Fibroblast of peridontal ligament (primary cell): ENCODE results near the gene MYO18A.
"Not testable (repeated sequence)": the region's sequence is repeated elsewhere in the genome, so short reads cannot be mapped to it uniquely, and the experiment has no call there.

Source experiments
- DNase-seq: peaks from one replicate; pipeline ENCODE4 v3.0.0-alpha.2; 2010; ENCODE audit errors: extremely low read depth

The MYO18A gene

DNA sequence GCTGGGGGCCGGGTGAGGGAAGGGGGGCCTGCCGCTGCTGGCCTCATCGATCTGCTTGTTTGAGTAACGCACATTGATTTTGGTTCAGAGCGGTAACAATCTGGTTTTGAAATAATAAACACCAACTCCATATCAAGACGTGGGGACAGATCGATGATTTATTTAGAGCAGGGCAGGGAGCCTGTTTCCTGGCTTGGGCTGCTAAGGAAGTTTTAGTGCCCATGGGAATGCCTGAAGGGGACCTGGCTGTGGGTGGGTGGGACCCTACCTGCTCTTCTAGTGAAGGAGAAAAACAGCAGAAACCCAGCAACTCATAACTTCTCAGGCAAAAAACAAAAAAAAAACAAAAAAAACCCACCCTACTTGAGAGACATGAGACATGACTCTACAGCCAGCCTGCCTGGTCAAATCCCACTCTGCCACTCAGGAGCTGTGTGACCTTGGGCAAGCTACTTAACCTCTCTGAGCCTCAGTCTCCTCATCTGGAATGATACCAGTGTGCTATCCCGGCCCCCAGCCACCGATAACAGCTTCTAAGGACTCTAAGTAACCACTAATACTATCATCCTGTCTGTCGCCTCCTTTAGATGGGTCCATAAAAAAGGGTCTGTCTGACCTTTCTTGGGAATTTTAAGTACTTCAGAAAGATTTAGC, 71.2 kb downstream of the MYO18A start:
- DNase-seq = no peak

DNA sequence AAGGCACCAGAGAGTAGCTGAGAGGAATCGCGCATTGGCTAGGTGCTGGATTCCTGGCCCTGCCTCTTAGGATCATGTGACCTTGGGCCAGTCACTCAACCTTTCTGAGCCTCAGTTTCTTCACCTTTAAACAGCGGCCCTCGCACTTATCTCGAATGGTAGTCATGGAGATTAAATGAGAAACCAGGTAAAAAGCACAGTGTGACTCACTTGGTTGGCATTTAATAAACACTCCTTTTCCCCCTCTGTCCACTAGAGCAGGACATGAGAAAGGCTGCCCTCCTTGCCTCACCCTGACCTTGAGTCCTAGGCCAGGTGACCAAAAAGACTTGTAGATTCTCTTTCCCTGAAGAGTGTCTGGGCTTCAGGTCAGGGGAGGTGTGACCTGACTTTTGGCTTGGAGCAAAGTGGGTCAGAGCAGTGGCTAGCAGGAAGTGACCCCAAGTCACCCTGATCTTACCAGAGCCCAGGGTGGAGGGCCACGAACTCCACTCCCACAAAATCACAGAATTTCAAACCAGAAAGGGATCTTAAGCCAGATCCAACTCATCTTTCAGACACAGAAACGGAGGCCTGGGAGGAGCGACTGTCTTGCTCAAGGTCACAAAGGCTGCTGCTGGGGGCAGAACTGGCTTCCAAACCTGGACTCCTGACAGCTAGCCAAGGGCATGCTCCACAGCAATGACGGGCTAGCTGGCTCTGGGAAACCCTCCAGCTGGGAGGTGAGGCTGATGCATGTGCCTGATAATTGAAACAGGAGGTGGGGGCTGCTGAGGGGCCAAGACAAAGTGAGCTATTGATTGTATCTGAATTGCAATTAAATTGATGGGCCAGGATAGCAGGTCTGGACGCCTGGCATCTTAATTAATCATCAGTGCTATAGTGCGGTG, 72.0 kb downstream of the MYO18A start:
- DNase-seq = no peak

DNA sequence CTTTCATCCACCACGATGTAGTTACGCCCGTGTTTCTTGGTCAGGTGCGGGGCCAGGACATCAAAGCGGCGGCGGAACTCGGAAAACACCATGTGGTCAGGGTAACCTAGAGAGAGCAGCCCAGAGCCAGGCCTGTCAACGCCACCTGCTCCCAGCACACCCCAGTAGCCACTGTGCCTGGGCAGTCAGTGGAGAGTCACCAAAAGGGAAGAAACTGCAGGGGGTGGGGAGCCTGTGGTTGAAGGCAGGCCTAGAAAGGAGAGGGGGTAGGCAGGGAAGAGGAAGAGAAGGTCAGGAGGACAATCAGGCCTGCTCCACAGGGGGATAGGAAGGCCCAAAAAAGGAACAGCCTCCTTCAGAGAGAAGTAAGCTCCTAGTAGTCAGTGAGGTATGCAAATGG, 73.1 kb downstream of the MYO18A start:
- no peak for DNase-seq

DNA sequence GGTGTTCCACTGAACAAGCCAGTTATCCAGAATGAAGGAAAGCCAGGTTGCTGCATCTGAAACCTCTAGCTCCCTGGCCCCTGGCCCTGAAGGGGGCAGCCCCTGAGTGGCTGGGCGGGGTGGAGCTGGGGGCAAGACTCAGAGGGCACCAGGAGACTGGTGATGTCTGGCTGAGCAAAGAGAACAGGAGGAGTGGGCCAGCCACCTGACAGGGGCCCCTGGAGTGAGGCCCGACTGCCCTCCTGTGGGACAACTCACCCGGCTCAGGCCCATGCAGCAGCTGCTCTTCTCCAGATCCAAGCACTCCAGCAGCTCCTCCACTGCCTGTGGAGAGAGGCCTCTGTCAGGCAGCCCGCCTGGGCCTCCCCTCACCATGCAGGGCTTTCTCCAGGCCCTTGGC, 76.9 kb downstream of the MYO18A start:
- no peak for DNase-seq

DNA sequence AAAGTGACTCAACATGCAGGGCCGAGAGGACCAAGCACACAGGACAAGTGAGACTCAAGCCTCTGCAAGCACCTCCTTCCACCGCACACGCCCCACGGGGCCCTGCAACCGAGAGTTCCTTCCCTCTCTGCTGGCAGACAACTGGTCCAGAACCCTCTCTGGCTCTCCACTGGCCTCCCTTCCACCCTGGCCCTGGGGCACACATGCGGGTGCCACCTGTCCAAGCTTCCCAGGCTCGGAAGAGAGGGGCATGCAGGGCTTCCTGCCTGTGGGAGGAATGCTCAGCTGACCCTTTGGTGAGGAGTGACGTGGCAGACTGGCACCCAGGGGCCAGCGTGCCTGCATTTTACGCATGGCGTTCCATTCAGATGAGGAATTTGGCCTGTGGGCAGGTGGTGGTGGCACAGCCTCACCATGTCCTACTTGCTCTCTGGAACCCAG, 77.4 kb downstream of the MYO18A start:
- no peak for DNase-seq

DNA sequence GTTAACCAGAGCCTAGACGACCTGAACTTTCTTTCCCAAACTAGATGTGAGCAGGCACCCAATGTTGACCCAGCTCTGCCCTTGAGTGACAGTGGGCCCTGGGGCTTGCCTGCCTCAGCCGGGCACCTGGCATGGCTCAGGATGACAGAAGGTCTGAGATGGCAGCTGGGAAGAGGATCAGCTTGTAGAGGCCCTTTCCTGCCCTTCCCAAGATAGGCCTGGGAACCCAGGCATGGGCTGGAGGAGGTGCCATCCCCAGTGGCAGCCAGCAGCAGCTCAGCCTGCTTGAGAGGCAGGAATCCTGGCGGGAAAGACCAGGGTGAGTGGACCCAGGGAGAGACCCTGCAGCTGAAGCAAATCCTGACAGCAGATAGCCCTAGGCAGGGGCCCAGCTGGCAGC, 78.2 kb downstream of the MYO18A start:
- DNase-seq = no peak

DNA sequence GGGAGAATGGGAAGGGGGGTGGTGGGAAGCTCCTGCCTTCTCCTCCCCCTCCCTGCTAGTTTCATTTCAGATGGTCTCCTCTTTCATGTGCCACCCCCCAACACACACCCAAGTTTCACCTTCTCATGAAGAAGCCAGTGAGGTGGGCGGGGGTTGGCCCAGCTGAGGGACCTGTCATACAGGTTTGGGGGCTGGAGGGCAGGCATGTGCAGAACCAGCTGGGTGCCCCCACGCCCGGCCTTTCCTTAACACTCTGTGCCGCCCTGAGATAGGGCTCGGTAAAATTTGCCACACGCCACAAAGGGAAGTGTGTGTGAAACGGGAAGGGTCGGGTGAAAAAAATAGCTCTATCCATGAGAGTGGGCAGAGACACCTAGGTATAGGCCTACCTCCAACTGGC, 79.9 kb downstream of the MYO18A start:
- no peak for DNase-seq

DNA sequence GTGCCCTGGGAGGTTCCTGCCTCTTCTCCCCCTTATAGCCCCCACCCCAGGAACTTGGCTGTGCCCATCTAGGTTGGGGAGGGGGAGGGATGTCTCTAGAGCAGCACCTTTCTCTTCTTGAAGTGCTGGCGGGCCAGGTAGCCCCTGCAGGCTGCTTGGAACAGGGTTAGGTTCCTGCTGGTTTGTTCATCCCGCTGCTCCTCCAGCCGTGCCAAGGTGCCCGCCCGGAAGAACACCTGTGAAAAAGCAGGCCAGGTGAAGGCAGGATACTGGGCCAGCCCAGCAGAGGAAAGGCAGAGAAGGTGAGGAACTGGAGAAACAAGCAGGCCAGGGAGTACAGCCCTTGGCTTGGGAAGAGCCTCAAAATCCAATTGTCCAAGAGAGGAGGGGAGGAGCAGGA, 80.7 kb downstream of the MYO18A start:
- no peak for DNase-seq

DNA sequence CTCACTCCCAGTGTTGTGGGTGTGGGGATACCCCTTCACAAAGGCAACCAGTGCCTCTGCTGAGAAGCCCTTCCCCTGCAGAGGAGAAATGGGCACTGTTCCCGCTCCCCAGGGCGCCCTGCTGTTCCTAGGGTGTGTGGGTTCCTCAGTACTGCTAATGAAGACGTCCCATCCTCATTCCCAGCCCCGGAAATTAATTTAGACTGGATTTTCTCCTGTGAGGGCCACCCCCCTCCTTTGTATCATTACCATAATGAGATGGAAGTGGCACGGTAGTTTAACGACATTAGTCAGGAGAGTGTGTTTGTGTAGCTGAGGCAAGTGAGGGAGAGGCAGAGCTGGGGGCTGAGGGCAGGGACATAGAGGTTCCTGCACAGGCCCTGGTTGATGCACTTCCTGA, 84.1 kb downstream of the MYO18A start:
- no peak for DNase-seq

DNA sequence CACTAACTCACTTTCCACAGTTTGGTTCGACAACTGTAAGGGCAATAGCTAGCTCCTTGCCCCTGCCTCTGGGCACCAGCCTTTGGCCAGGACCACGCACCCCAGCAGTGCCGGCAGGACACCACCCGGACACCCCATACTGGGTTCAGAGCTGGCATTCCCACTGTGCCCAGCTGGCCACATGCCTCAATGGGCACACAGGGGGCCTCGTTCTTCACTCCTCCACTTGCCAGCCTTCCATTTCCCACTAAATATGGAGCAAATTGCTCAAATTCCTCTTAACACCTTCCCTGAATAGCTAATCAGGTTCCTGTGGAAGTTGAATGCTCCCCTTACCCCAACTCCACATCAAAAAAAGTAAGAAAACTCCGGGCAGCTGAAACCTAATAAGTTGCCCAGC, 84.8 kb downstream of the MYO18A start:
- no peak for DNase-seq

DNA sequence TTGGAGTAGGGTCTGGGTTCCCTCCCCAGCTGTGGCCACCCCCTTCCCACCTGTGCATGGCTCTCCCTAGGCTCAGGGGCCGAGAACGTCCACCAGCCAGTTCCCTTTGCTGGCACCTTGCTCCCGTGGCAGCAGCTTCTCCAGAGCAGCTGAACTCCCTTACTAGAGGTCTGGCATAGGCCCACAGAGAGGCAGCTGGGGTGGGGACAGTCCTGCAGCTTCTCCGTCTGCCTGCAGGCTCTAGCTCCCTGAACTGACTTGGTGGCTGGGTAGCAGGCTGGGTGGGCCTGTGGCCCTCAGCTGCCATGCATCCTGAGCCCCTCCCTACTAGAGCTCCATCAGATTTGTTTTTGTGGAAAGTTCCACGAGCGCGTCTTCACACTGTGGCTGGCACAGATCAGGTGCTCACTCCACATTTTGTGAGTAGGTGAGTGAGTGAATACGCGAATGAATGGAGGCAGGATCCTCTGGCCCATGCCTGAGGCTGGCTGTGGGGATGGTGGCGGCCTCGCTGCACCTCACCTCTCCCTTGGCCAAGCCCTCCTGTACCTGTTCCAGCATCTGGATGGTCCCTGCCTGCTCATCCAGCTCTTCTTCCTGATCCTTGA, 86.0 kb downstream of the MYO18A start:
- no peak for DNase-seq

DNA sequence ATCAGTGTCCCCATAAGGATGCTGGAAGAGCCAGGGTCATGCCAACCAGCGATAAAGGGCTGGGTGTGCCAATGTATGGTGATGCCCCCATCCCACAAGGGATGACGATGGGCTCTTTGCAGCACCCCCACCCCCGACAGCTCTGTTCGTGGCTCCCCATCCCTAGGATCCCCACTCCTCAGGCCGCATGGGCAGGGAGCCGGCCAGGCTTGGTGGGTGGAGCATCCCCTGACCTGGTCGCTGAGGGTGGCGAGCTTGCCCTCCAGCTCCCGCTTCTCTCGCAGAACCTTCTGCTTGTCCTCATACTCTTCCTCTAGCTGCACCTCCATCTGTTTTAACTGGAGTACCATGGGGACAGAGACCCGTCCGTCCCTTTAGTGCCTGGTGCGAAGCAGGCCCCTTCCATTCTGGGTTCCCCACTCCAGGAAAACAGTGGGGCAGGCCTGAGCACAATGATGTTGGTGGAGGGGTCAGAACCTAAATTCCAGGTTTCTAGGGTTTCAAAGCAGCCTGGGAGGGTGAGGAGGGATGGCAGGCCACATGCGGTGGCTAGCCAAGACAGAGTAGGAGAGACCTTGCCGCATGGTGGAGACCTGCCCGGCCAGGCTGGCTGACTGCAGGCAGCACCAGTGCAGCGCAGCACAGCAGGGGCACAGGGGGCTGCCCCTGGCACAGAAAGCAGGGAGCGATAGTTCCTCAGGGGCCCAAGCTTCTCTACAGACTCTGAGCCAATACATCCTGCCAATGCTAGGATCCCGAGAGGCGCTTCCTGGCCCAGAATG, 86.9 kb downstream of the MYO18A start:
- DNase-seq = no peak

DNA sequence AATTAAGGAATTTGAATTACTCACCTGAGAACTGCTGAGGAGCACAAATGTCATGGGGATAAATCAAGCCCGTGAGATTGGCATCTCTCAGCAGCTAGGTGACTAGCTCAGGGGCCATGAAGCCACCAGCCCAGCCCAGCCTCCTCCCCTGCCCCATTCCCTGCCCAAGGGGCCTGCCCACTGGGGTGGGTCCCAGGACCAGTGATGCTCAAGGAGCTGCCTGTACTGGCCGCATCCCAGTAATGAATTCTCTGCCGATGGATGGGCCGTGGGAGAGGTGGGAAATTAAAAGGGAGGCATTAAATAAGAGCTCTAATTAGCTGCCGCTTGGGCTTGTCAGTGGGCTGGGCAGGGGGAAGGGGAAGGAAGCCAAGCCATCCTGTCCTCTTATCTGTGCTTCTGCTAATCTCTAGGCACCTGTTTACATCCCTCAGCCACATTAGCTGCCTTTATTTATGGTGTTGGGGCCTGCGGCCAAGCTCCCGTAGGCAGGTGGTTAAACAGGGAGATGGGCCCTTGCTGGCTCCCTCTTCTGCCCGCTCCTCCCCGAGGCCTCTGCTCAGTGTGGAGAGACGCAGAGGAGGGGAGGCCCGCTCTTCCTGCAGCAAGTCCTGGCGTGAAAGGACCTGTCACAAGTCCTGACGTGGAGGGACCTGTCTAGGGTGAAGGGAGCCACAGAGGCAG, 88.5 kb downstream of the MYO18A start:
- no peak for DNase-seq

DNA sequence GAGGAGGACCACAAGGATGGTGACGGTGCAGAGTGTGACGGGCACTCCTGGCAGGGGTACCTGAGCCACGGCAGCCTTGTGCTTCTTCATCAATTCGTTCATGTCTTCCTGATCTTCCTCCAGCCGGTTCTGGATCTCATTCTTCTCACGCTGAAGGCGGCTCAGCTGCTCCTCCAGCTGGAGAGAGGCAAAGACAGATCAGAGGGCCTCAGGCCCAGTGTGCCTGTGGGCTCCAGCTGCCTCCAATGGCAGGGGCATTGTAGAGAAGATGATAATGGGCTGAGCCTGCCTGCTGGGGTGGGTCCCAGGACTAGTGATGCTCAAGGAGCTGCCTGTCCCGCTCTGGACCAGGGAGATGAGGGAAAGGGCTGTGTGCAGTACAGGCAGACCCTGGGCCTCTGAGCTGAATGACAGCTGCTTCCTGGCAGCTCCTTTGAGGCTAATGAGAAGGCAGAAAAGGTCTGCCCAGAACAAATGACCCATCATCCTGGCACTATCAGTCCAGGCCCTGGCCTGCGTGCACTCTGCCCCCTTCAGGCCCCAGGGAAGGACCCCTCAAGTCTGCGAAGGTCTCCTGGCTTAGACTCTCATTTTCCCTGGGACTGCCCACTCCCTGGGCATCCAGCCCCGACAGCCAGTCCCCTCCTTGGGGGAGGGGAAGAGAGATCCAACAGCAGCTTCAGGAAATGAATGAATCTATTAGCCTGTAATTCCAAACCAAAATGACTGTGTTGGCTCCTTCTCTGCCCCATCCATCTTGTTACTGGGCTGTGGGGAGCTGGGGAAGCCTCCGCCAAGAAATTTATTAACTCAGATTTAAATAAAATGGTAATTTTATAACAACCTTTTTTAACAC, 89.2 kb downstream of the MYO18A start:
- no peak for DNase-seq

DNA sequence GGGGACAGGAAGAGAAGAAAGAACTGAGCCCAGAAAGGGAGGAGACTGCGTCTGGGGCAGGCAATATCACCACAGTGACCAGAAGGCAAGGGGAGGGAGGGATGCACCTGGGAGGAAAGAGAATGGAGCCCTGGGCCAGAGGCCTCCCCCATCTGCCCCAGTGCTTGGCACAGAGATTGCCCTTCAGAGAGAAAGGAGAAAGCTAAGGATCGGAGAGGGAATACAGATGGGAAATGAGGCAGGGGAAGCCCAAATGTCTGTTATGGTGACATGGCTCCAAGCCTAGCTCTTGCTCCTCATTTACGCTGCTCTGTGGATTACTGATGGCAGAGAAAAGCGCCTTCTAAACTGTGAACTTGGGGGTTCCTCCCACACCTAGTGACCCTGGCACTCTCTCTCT, 90.1 kb downstream of the MYO18A start:
- DNase-seq = no peak

DNA sequence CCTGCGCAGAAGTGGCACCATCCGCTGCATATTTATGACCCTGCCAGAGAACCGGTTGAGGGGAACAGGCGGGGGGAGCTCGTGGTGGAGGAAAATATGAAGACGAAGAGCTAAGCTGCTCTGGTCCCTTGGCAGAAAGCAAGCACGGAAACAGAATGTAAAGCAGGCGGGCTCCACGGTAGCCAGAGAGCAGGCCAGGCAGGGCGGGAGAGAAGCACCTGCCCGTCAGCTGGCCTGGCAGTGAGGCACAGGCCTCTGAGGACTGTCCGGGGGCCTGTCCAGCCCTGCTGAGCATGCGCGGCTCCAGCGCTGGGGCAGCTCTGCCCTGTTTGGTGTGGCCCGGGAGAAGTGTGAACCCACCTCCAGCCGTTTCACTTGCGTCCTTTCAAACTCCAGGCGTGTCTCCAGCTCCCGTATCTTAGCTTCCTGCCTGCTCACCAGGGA, 90.6 kb downstream of the MYO18A start:
- no peak for DNase-seq

DNA sequence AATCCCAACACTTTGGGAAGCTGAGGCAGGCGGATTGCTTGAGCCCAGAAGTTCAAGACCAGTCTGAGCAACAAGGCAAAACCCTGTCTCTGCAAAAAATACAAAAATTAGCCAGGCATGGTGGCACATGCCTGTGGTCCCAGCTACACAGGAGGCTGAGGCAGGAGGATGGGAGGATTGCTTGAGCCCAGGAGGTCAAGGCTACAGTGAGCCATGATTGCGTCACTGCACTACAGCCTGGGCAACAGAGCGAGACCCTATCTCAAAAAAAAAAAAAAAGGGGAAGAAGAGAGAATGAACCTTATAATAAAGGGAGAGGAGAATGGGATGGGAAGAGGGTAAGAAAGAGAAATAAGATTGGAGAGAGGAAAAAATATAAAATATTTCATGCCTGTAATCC, 91.4 kb downstream of the MYO18A start:
- DNase-seq = not testable (repeated sequence)

DNA sequence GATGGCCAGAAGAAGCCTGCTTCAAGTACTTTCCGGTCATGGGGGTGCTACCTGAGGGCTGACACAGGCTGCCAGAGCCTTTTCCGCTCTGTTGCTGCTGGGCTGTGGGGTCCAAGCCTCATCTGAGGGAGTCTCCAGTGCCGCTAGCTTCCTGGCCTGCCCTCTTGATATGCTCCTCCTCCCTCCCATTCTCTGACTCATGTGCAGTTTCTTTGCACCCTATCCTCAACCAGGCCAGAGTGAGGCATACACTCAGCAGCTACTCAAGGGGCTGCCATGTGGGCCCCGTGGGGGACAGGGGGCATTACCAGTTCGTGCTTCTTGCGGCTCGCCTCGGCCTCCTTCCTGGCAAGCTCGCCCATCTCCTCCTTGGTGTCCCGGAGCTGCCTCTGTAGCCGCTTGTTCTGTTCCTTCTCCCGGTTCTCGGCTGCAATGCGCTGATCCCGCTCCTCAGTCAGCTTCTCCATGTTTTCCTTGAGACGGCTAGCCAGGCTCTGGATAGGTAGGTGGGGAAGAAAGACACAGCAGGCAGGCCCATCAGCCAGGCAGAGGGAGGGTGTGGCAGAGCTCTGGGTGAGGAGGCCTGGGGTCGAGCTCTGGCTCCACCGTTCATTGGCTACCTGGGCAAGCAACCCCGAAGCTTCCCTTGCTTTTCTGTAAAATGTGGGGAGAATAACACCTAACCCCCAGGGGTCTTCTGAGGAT, 93.4 kb downstream of the MYO18A start:
- DNase-seq = no peak

DNA sequence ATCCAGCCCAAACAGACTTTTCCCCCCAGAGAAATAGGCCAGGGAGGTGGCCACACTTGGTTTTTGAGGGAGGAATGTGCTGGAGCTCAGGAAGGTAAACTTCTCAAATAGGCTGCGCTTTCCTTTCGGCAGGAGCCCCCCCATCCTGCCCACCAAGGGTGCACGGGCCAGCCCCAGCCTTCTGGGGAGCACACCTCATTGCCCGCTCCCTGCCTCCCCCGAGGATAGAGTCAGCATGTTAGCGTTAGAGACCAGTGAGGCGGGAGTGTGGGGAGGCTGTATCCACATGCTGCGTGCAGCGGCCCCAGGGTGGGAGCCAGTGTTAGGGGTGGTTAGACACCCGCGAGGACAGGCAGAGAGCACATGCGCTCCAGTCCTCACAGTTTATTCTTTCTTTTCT, 95.0 kb downstream of the MYO18A start:
- no peak for DNase-seq
